Sigmoid colon (tissue), 7 donors: ENCODE results near the gene MAML3. TPM values are rescaled to one million over a fixed set of nuclear protein-coding genes. Genes with fewer than 3 reads are reported as not detected.

ENCODE experiments used
- DNase-seq: peaks from one replicate; pipeline ENCODE4 v3.0.0-alpha.2; 2019
- H3K27ac ChIP-seq, 4 donors: fragments of 200-600 bp; sonication (generic); one replicate each; pipeline ENCODE4 v1.5.1; 2016 to 2019; ENCODE audit warnings: mild to moderate bottlenecking in 1 of 4
- H3K27me3 ChIP-seq, 3 donors: fragments of 200-600 bp; sonication (generic); one replicate each; pipeline ENCODE4 v1.5.1; 2019; ENCODE audit warnings: mild to moderate bottlenecking in 1 of 3
- H3K36me3 ChIP-seq, 4 donors: fragments of 200-600 bp; sonication (generic); one replicate each; pipeline ENCODE4 v1.5.1; 2016 to 2019
- H3K4me1 ChIP-seq, 4 donors: fragments of 200-600 bp; sonication (generic); one replicate each; pipeline ENCODE4 v1.5.1; 2017 to 2019
- H3K4me3 ChIP-seq, 4 donors: fragments of 200-600 bp; sonication (generic); one replicate each; pipeline ENCODE4 v1.5.1; 2017 to 2019; ENCODE audit warnings: mild to moderate bottlenecking in 2 of 4, moderate library complexity in 1 of 4
- H3K9me3 ChIP-seq, 4 donors: fragments of 200-600 bp in 3 of 4; sonication (generic) in 3 of 4; one replicate each; pipeline versions ENCODE4 v1.5.1 to v1.6.1; 2013 to 2019
- CTCF ChIP-seq, 4 experiments: fragments of 450-650 bp in 3 of 4; fragments of 200-600 bp in 1 of 4; IDR thresholded peaks; one replicate each; pipeline ENCODE4 v1.5.1; 2016 to 2019; ENCODE audit warnings: antibody characterized with exemption in 4 of 4, mild to moderate bottlenecking in 3 of 4, moderate library complexity in 2 of 4
- EP300 ChIP-seq, 4 donors: sonication (generic); formaldehyde crosslinking; IDR thresholded peaks; one replicate each; pipeline ENCODE4 v1.6.1; 2017; ENCODE audit warnings: antibody characterized with exemption in 4 of 4
- POLR2A ChIP-seq, 2 donors: fragments of 450-650 bp; IDR thresholded peaks; one replicate each; pipeline ENCODE4 v1.6.1; 2016; ENCODE audit warnings: antibody characterized with exemption in 2 of 2, mild to moderate bottlenecking in 2 of 2, moderate library complexity in 2 of 2
- POLR2AphosphoS5 ChIP-seq, 4 donors: sonication (generic); formaldehyde crosslinking; IDR thresholded peaks; one replicate each; pipeline ENCODE4 v1.6.1; 2017; ENCODE audit warnings: antibody characterized with exemption in 4 of 4
- WGBS, 2 donors: extraction: QIAGEN DNeasy Blood & Tissue Kit; methylation state at CpG; one replicate each; pipeline ENCODE4 v1.1.7; 2013; 5-methylcytosine and 5-hydroxymethylcytosine counted together
- intact Hi-C: fragments of 100-400 bp; cut with DNase I; formaldehyde crosslinking; loops from one replicate; pipeline ENCODE4 v1.15.1; 2023
- polyA plus RNA-seq, 3 donors: library from polyadenylated mRNA; stranded (reverse); fragments of 200-250 nt; gene quantifications; one replicate each; pipeline ENCODE4 v1.2.3, GENCODE V29; 2013
- total RNA-seq, 4 donors: library from RNA; depleted of rRNA; stranded (reverse); fragments of >200 nt; gene quantifications; one replicate each; pipeline ENCODE4 v1.1.0, GENCODE V29; 2016
- donor health status: healthy with polysubstance abuse.
- donor health status: Bipolar disorder and iron deficiency.
- donor health status: healthy.

Gene MAML3
- total and polyA plus RNA-seq, 7 donors, result 3.5 to 16.3 (median 5.4) TPM

GRCh38 chr4:139773560-139774318 lies 380.2 kb downstream of the MAML3 start:
- WGBS, 2 donors, result 73 to 88% methylated on average over 6 of the region's 6 CpGs
- Histone ChIP-seq H3K4me1 (no peaks in the 10 kb centered on the region), H3K4me3 (no peak overlapping the region), H3K9me3 (no peaks in the 10 kb centered on the region), H3K27me3 (no peaks in the 10 kb centered on the region), H3K27ac (no peak overlapping the region), H3K36me3 (no peaks in the 10 kb centered on the region)
- intact Hi-C loops, result no loop called here
- no peak for DNase-seq
- TF ChIP-seq CTCF (IDR thresholded peaks at IDR 0.05) (no peak), EP300 (IDR thresholded peaks at IDR 0.05) (no peak), POLR2A (IDR thresholded peaks at IDR 0.05) (no peak), POLR2AphosphoS5 (IDR thresholded peaks at IDR 0.05) (no peak)

GRCh38 chr4:139770361-139770760 lies 383.6 kb downstream of the MAML3 start:
- no peak overlapping the region for H3K27ac ChIP-seq
- no peaks in the 10 kb centered on the region for H3K9me3 ChIP-seq
- no peaks in the 10 kb centered on the region for H3K27me3 ChIP-seq
- no peaks in the 10 kb centered on the region for H3K4me1 ChIP-seq
- no peak for DNase-seq
- TF ChIP-seq POLR2A (IDR thresholded peaks at IDR 0.05) (no peak), EP300 (IDR thresholded peaks at IDR 0.05) (no peak), CTCF (IDR thresholded peaks at IDR 0.05) (no peak), POLR2AphosphoS5 (IDR thresholded peaks at IDR 0.05) (no peak)
- no peak overlapping the region for H3K4me3 ChIP-seq
- WGBS, 2 donors, result 87 to 90% methylated on average over 4 of the region's 4 CpGs
- intact Hi-C loops, result no loop called here
- no peaks in the 10 kb centered on the region for H3K36me3 ChIP-seq

- intact Hi-C loops, result no loop called here
- no peak for TF ChIP-seq CTCF (IDR thresholded peaks at IDR 0.05)
- no peak for TF ChIP-seq POLR2A (IDR thresholded peaks at IDR 0.05)
- Histone ChIP-seq H3K4me1 (peaks cover 0 to under 1% (median 0%) of the 10 kb centered on the region in 4 donors), H3K9me3 (no peaks in the 10 kb centered on the region), H3K27ac (no peak overlapping the region), H3K27me3 (no peaks in the 10 kb centered on the region), H3K36me3 (no peaks in the 10 kb centered on the region), H3K4me3 (no peak overlapping the region)
- WGBS, 2 donors, result 34 to 76% methylated on average over 4 of the region's 4 CpGs
- no peak for DNase-seq
These were observed 384.6 kb downstream of the MAML3 start for GRCh38 chr4:139769364-139769763.

GRCh38 chr4:139768896-139769295 lies 385.1 kb downstream of the MAML3 start:
- H3K9me3 ChIP-seq, result no peaks in the 10 kb centered on the region
- 87 to 88% methylated on average over 4 of the region's 4 CpGs for WGBS, 2 donors
- H3K27ac ChIP-seq, result no peak overlapping the region
- no peak for DNase-seq
- no peaks in the 10 kb centered on the region for H3K36me3 ChIP-seq
- no peaks in the 10 kb centered on the region for H3K27me3 ChIP-seq
- intact Hi-C loops, result no loop called here
- TF ChIP-seq CTCF (IDR thresholded peaks at IDR 0.05) (no peak), POLR2AphosphoS5 (IDR thresholded peaks at IDR 0.05) (no peak), POLR2A (IDR thresholded peaks at IDR 0.05) (no peak), EP300 (IDR thresholded peaks at IDR 0.05) (no peak)
- H3K4me3 ChIP-seq, result no peak overlapping the region
- peaks cover 0 to 5% (median 5%) of the 10 kb centered on the region in 4 donors for H3K4me1 ChIP-seq

- Histone ChIP-seq H3K36me3 (no peaks in the 10 kb centered on the region), H3K27me3 (no peaks in the 10 kb centered on the region), H3K27ac (no peak overlapping the region), H3K9me3 (no peaks in the 10 kb centered on the region), H3K4me3 (no peak overlapping the region), H3K4me1 (peaks cover 0 to 11% (median 10%) of the 10 kb centered on the region in 4 donors)
- TF ChIP-seq POLR2AphosphoS5 (IDR thresholded peaks at IDR 0.05), result no peak
- TF ChIP-seq CTCF (IDR thresholded peaks at IDR 0.05), result no peak
- no peak for TF ChIP-seq POLR2A (IDR thresholded peaks at IDR 0.05)
- TF ChIP-seq EP300 (IDR thresholded peaks at IDR 0.05), result no peak
- intact Hi-C loops, result no loop called here
- no peak for DNase-seq
- 81 to 94% methylated on average over 1 of the region's 1 CpG for WGBS, 2 donors
These were observed 385.6 kb downstream of the MAML3 start for GRCh38 chr4:139768366-139768765.
